ENCODE measurements around the gene PRKAR1A. TPM values are rescaled to one million over a fixed set of nuclear protein-coding genes. Genes with fewer than 3 reads are reported as not detected.
"Not testable (repeated sequence)": the region's sequence is repeated elsewhere in the genome, so short reads cannot be mapped to it uniquely, and the experiment has no call there.

Gene PRKAR1A
- total and polyA plus RNA-seq, 10 donors: 36.2 to 392 (median 313) TPM

DNA sequence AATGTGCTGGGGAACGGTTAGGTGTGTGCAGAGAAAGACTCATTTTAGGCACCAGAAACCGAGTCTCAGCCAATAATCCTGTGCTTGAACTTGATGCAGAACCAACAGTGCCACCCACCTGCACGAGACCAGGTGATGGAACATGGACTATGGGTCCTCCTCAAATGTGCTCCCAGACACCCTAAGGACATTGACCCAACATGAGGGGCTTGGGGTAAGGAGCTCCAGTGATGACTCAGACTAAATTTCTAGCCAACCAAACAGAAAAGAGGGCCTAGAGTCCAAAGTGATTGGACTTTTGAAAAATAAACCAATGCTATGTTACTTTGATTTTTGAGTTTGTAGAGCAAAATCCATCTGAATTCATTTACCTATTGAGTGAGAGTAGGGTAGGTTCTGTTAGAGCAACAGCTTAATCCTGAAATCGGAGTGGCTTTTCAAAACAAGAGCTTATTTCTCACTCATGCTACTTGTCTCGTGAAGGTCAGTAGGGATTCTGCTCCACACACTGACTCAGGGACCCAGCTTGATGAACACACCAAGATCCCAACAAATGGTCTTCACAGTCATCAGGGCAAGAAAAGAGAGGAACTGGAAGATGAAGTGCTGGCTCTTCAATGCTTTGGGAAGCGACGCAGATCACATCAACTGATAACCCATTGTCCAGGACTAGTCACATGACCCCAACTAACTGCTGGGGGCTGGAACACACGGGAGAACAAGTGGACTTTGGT is 67.1 kb downstream of the PRKAR1A start:
- Histone ChIP-seq H3K4me3 (no peak overlapping the region), H3K4me1 (peaks cover 0 to 38% (median 17%) of the 10 kb centered on the region in 6 donors), H3K9me3 (no peaks in the 10 kb centered on the region), H3K27ac (peak overlapping the region in 7 of 8 donors; percentile 2 to 77 (median 63)), H3K27me3 (replicated peaks in 1 of 7) (no peaks in the 10 kb centered on the region), H3K36me3 (no peaks in the 10 kb centered on the region)
- WGBS, 5 donors: 82 to 91% (median 86%) methylated on average over 8 of the region's 8 CpGs
- TF ChIP-seq, protein P1, sequence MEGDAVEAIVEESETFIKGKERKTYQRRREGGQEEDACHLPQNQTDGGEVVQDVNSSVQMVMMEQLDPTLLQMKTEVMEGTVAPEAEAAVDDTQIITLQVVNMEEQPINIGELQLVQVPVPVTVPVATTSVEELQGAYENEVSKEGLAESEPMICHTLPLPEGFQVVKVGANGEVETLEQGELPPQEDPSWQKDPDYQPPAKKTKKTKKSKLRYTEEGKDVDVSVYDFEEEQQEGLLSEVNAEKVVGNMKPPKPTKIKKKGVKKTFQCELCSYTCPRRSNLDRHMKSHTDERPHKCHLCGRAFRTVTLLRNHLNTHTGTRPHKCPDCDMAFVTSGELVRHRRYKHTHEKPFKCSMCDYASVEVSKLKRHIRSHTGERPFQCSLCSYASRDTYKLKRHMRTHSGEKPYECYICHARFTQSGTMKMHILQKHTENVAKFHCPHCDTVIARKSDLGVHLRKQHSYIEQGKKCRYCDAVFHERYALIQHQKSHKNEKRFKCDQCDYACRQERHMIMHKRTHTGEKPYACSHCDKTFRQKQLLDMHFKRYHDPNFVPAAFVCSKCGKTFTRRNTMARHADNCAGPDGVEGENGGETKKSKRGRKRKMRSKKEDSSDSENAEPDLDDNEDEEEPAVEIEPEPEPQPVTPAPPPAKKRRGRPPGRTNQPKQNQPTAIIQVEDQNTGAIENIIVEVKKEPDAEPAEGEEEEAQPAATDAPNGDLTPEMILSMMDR (IDR thresholded peaks at IDR 0.05 in 8 of 11, conservative IDR thresholded peaks at IDR 0.05 in 3 of 11): no peak
- TF ChIP-seq POLR2A (IDR thresholded peaks at IDR 0.05) (no peak), POLR2AphosphoS5 (IDR thresholded peaks at IDR 0.05) (no peak)
- intact Hi-C loops (cut with DNase I; ENCODE audit: low total_unique reads): no loop called here
- no peak for DNase-seq

DNA sequence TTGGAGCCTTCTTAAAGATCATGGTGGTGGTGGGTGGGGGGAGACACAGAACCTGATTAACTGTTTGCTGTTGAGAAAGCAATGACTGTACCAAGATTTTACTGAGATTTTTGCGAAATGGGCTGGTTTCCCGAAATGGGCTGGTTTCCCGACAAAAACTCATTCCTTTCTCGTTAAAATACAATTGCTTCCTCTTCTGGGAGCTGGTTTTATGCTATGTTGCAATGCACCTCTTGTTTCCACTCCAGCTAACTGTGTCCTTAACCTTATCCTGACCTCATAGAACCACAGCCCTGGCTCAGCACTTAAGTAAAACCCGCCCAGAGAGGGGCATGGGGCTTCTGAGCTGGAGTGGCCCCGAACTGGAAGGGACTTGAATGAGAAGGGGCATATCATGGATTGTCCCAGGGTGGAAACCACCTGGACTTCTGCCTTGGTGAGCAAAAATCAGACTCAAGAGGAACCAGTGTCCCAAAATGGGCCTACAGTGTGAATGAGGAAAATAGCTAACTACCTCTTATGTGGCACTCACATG is 68.1 kb downstream of the PRKAR1A start:
- Histone ChIP-seq H3K4me3 (no peak overlapping the region), H3K36me3 (no peaks in the 10 kb centered on the region), H3K4me1 (peaks cover 0 to 44% (median 17%) of the 10 kb centered on the region in 6 donors), H3K9me3 (no peaks in the 10 kb centered on the region), H3K27ac (peak overlapping the region in 7 of 8 donors; percentile 2 to 77 (median 63)), H3K27me3 (replicated peaks in 1 of 7) (no peaks in the 10 kb centered on the region)
- WGBS, 5 donors: 28 to 53% (median 36%) methylated on average over 6 of the region's 6 CpGs
- intact Hi-C loops (cut with DNase I; ENCODE audit: low total_unique reads): no loop called here
- TF ChIP-seq, protein P1 (IDR thresholded peaks at IDR 0.05 in 8 of 11, conservative IDR thresholded peaks at IDR 0.05 in 3 of 11): no peak
- TF ChIP-seq POLR2AphosphoS5 (IDR thresholded peaks at IDR 0.05) (peak in 1 of 3 donors; percentile 61), POLR2A (IDR thresholded peaks at IDR 0.05) (no peak)
- DNase-seq: no peak

DNA sequence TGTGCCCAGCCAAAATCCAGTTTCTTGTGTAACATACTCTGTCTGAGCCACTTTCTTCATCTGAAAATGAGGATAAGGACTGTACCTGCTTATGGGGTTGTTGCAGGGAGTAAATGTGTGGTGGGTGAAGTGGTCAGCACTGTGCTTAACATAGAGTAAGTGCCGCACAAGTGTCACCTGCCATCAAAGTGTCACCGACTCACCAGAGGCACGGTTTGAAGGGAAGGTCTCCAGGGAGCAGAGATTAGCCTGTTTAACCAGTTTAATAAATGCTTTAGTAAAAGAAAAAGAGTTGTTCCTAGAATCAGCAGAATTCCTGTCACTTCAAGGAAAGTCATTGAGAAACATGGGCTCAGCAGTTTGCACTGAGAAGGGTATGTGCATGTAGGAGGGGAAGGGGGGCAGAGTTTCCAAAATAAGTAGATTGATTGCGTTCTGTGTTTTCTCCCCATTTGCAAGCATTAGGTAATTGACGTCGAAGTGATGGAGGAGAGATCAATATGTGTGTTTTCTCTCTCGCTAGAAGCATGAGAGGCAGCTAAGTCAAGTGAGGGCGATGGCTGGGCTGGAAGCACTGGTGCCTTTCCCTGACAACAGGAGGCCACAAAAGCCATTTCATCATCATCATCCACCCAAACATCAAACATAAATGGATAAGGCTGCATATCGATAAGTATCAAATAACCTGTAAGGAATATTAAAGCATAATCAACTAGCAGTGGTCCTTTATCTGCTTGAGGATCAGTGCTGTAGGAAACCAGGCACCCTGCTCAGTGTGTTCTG is 69.8 kb downstream of the PRKAR1A start:
- H3K4me1 ChIP-seq: peaks cover 0 to 44% (median 17%) of the 10 kb centered on the region in 6 donors
- no peak overlapping the region for H3K4me3 ChIP-seq
- intact Hi-C loops (cut with DNase I; ENCODE audit: low total_unique reads): no loop called here
- no peak for TF ChIP-seq POLR2AphosphoS5 (IDR thresholded peaks at IDR 0.05)
- TF ChIP-seq POLR2A (IDR thresholded peaks at IDR 0.05): no peak
- TF ChIP-seq, protein P1 (IDR thresholded peaks at IDR 0.05 in 8 of 11, conservative IDR thresholded peaks at IDR 0.05 in 3 of 11): no peak
- peak overlapping the region in 1 of 8 donors; percentile 73 for H3K27ac ChIP-seq
- WGBS, 5 donors: 88 to 94% (median 93%) methylated on average over 9 of the region's 9 CpGs
- no peak for DNase-seq
- H3K9me3 ChIP-seq: no peaks in the 10 kb centered on the region
- no peaks in the 10 kb centered on the region for H3K27me3 ChIP-seq (replicated peaks in 1 of 7)
- H3K36me3 ChIP-seq: no peaks in the 10 kb centered on the region

DNA sequence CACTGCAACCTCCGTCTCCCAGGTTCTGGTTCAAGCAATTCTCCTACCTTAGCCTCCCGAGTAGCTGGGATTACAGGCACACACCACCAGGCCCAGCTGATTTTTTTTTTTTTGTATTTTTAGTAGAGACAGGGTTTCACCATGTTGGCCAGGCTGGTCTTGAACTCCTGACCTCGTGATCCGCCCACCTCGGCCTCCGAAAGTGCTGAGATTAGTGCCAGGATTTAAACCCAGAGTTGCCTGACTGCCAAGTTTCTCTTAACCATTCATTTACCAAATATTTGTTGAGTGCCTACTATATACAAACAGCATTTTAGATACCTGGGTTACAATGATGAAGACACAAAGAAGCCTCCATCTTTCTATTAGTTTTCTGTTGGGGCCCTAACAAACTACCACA is 70.6 kb downstream of the PRKAR1A start:
- H3K36me3 ChIP-seq; H3K9me3 ChIP-seq; H3K27ac ChIP-seq; H3K27me3 ChIP-seq (replicated peaks in 1 of 7); DNase-seq; intact Hi-C loops (cut with DNase I; ENCODE audit: low total_unique reads); H3K4me3 ChIP-seq: not testable (repeated sequence)
- peaks cover 0 to 44% (median 17%) of the 10 kb centered on the region in 6 donors for H3K4me1 ChIP-seq
- WGBS, 5 donors: 64 to 81% (median 65%) methylated on average over 6 of the region's 6 CpGs
